Uterus (tissue), 4 donors: ENCODE measurements around the gene ACTR5. TPM values are rescaled to one million over a fixed set of nuclear protein-coding genes. Genes with fewer than 3 reads are reported as not detected.

Source experiments
- DNase-seq, 2 donors: peaks; one replicate each; pipeline ENCODE4 v3.0.0-alpha.2; 2019 to 2020
- H3K27ac ChIP-seq, 2 donors: fragments of 200-600 bp; sonication (generic); 1 replicate in 1 of 2; 2 replicates in 1 of 2; pipeline ENCODE4 v1.5.1; 2016 to 2018
- H3K27me3 ChIP-seq, 2 donors: fragments of 200-600 bp; sonication (generic); one replicate each; pipeline ENCODE4 v1.5.1; 2018 to 2019; ENCODE audit warnings: control low read depth in 1 of 2
- H3K36me3 ChIP-seq, 2 donors: fragments of 200-600 bp; sonication (generic); one replicate each; pipeline ENCODE4 v1.5.1; 2019; ENCODE audit warnings: control low read depth in 1 of 2
- H3K4me1 ChIP-seq, 2 donors: fragments of 200-600 bp; sonication (generic); one replicate each; pipeline ENCODE4 v1.5.1; 2018 to 2019; ENCODE audit warnings: control low read depth in 1 of 2
- H3K4me3 ChIP-seq, 2 donors: fragments of 200-600 bp; sonication (generic); 1 replicate in 1 of 2; 2 replicates in 1 of 2; pipeline ENCODE4 v1.5.1; 2018 to 2019; ENCODE audit warnings: mild to moderate bottlenecking in 1 of 2
- H3K9me3 ChIP-seq, 2 donors: fragments of 200-600 bp; sonication (generic); one replicate each; pipeline ENCODE4 v1.5.1; 2019; ENCODE audit warnings: control low read depth in 1 of 2
- CTCF ChIP-seq, 4 experiments: fragments of 200-600 bp in 2 of 4; fragments of 450-650 bp in 2 of 4; sonication (generic) in 2 of 4; IDR thresholded peaks; one replicate each; pipeline ENCODE4 v1.5.1; 2016 to 2019; ENCODE audit warnings: antibody characterized with exemption in 4 of 4, mild to moderate bottlenecking in 2 of 4, moderate library complexity in 1 of 4
- POLR2A ChIP-seq, 2 donors: fragments of 450-650 bp; IDR thresholded peaks; one replicate each; pipeline ENCODE4 v1.6.1; 2016; ENCODE audit warnings: antibody characterized with exemption in 2 of 2, mild to moderate bottlenecking in 1 of 2, moderate library complexity in 1 of 2
- intact Hi-C: fragments of 100-400 bp; cut with DNase I; formaldehyde crosslinking; loops from one replicate; pipeline ENCODE4 v1.15.1; 2023; ENCODE audit warnings: low total_unique reads
- total RNA-seq, 4 donors: library from RNA; depleted of rRNA in 3 of 4; stranded (reverse); fragments of >200 nt in 3 of 4; gene quantifications; one replicate each; pipeline versions ENCODE4 v1.1.0 to v1.2.4, GENCODE V29; 2014 to 2023
- donor health status: DM: yes; HTN: yes; CAD: no.

ACTR5 gene
- total RNA-seq, 4 donors from 2014 or later = 3.8 to 12.4 (median 11.7) TPM

- H3K27me3 ChIP-seq = peaks cover 10 to 39% of the 10 kb centered on the region in 2 donors
Observed at GRCh38 chr20:38723017-38723847, 25.0 kb upstream of the ACTR5 start.

DNA sequence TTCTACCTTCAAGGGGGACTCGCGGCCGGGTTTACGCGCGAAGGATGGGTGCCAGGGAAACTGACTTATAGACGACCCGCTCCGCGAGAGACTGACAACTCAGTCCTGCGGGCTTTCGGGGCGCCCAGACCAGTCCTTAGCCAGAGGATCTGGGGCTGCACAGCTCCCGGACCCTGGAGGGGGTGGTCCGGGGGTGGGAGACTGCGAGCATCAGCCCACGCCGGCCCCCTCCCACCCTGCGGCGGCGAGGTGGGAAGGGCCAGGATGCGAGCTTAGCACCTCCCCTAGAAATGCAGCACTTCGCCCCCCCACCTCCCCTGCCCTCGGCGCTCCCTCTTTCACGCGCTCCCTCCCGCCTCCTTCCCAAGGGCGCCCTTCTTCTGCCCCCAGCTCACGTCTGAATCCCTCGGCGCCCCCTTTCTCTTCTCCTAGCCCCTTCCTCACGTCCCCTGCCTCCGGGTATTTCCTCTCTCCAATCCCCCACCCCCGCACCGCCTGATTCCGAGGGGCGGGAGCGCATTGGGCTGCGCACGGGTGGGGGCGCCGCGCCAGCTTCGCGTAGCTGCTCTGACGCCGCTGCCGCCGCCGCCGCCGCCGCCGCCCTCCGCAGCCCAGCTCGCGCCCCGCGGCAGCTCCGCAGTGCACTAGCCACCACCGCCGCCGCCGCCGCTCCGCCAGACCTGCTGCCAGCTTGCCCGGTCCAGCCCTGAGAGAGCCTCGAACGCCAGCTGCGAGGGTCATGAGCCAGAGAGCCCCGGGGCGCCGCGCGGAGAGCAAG is 24.2 kb upstream of the ACTR5 start, which contains the start of gene SLC32A1:
Gene SLC32A1, plus strand, starts transcription at position 639 of the 778 bp plus-strand sequence. CDS start 239 bp downstream, outside the sequence.
- TF ChIP-seq POLR2A (IDR thresholded peaks at IDR 0.05) (no peak), CTCF (IDR thresholded peaks at IDR 0.05) (no peak)
- no peak within 1 kb of the TSS for H3K4me3 ChIP-seq
- H3K4me1 ChIP-seq = peaks cover 0 to 16% of the 10 kb centered on the region in 2 donors
- no peaks in the 10 kb centered on the region for H3K36me3 ChIP-seq
- H3K9me3 ChIP-seq = no peaks in the 10 kb centered on the region
- peaks cover 13 to 47% of the 10 kb centered on the region in 2 donors for H3K27me3 ChIP-seq
- intact Hi-C loops = no loop called here
- DNase-seq = no peak
- no peak within 1 kb of the TSS for H3K27ac ChIP-seq

More at GRCh38 chr20:38723017-38723847, 25.0 kb upstream of the ACTR5 start:
- intact Hi-C loops = no loop called here
- Histone ChIP-seq H3K9me3 (no peaks in the 10 kb centered on the region), H3K27ac (no peak overlapping the region), H3K36me3 (no peaks in the 10 kb centered on the region), H3K4me1 (peaks cover 0 to 16% of the 10 kb centered on the region in 2 donors), H3K4me3 (no peak overlapping the region)
- TF ChIP-seq CTCF (IDR thresholded peaks at IDR 0.05) = no peak
- no peak for TF ChIP-seq POLR2A (IDR thresholded peaks at IDR 0.05)
- no peak for DNase-seq

GRCh38 chr20:38724626-38725147 is 23.6 kb upstream of the ACTR5 start:
- DNase-seq = no peak
- TF ChIP-seq POLR2A (IDR thresholded peaks at IDR 0.05) (no peak), CTCF (IDR thresholded peaks at IDR 0.05) (no peak)
- Histone ChIP-seq H3K4me1 (peaks cover 0 to 16% of the 10 kb centered on the region in 2 donors), H3K4me3 (no peak overlapping the region), H3K36me3 (no peaks in the 10 kb centered on the region), H3K27me3 (peaks cover 14 to 51% of the 10 kb centered on the region in 2 donors), H3K27ac (no peak overlapping the region), H3K9me3 (no peaks in the 10 kb centered on the region)
- intact Hi-C loops = no loop called here

DNA sequence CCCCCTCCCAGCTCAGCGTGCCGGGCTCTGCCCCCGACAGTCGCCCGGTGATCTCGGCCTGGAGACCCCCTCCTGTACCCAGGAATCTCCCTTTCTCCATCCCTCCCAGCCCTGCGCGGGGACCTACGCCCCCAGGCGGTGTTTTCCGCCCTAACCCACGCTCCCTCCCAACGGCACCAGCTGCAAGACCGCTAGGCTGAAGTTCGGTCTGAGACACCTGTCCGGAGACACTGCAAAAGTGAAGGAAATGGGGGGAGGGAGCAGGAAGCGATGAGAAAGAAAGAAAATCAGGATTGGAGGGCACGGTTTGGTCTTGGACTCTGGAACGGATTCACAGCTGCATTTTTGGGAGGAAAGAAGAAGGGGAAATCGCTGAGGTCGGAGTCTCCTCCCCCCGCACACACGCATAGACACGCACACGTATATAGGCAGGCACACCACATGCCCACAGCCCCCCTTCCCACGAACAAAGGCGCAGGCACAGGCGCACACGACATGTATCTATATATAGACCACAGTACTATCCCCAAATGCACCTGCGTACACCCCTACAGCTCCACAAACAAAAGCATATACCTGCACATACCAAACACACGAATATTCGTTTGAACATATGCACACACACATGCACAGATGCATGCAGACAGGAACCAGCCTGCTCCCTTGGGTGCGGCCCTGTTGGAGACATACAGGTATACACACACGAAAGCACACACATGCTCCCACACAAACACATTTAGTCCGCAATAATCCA is 22.9 kb upstream of the ACTR5 start:
- peaks cover 21 to 57% of the 10 kb centered on the region in 2 donors for H3K27me3 ChIP-seq
- H3K4me1 ChIP-seq = peaks cover 0 to 16% of the 10 kb centered on the region in 2 donors
- no peaks in the 10 kb centered on the region for H3K36me3 ChIP-seq
- no peak overlapping the region for H3K4me3 ChIP-seq
- TF ChIP-seq CTCF (IDR thresholded peaks at IDR 0.05) (no peak), POLR2A (IDR thresholded peaks at IDR 0.05) (no peak)
- H3K9me3 ChIP-seq = no peaks in the 10 kb centered on the region
- intact Hi-C loops = no loop called here
- H3K27ac ChIP-seq = no peak overlapping the region
- DNase-seq = no peak
